Activated naive CD4-positive, alpha-beta T cell treated with Interleukin-2 at 50 U/mL for 16 hours (primary cell): ENCODE measurements around the gene FBXL17.
"Not testable (repeated sequence)": the region's sequence is repeated elsewhere in the genome, so short reads cannot be mapped to it uniquely, and the experiment has no call there.

ENCODE experiments used
- DNase-seq: peaks from one replicate; pipeline ENCODE4 v3.0.0-alpha.2; 2020

FBXL17 gene

GRCh38 chr5:108381954-108382783, at the start of gene FBXL17:
TSS of gene FBXL17 (minus strand) at chr5:108382098.
- peak; percentile 92 for DNase-seq

GRCh38 chr5:108430931-108431608, 49.2 kb upstream of the FBXL17 start:
- DNase-seq, result no peak

- DNase-seq, result no peak
These were observed 39.8 kb upstream of the FBXL17 start for GRCh38 chr5:108421713-108422112.

- no peak for DNase-seq
These were observed 38.9 kb upstream of the FBXL17 start for GRCh38 chr5:108420755-108421154.

- no peak for DNase-seq
These were observed 38.3 kb upstream of the FBXL17 start for GRCh38 chr5:108420158-108420557.

- DNase-seq, result no peak
These were observed 36.3 kb upstream of the FBXL17 start for GRCh38 chr5:108418197-108418596.

- no peak for DNase-seq
These were observed 35.3 kb upstream of the FBXL17 start for GRCh38 chr5:108417166-108417670.

GRCh38 chr5:108415726-108416125, 33.8 kb upstream of the FBXL17 start:
- no peak for DNase-seq

- DNase-seq, result no peak
These were observed 27.9 kb upstream of the FBXL17 start for GRCh38 chr5:108409786-108410185.

- DNase-seq, result not testable (repeated sequence)
These were observed 23.3 kb upstream of the FBXL17 start for GRCh38 chr5:108405201-108405600.

GRCh38 chr5:108398964-108399363, 17.1 kb upstream of the FBXL17 start:
- no peak for DNase-seq

GRCh38 chr5:108396837-108397236, 14.9 kb upstream of the FBXL17 start:
- DNase-seq, result not testable (repeated sequence)

GRCh38 chr5:108387758-108388157, 5.9 kb upstream of the FBXL17 start:
- no peak for DNase-seq

- no peak for DNase-seq
These were observed 4.6 kb upstream of the FBXL17 start for GRCh38 chr5:108386345-108387061.

- no peak for DNase-seq
These were observed 2.8 kb upstream of the FBXL17 start for GRCh38 chr5:108384741-108385140.

GRCh38 chr5:108382784-108383330, 959 bp upstream of the FBXL17 start:
- DNase-seq, result no peak

- DNase-seq, result peak; percentile 81
These were observed 446 bp downstream of the FBXL17 start for GRCh38 chr5:108381350-108381953.

- peak; percentile 55 for DNase-seq
These were observed 1.2 kb downstream of the FBXL17 start for GRCh38 chr5:108380531-108381349.

GRCh38 chr5:108379722-108380530, 2.0 kb downstream of the FBXL17 start:
- DNase-seq, result no peak

- no peak for DNase-seq
These were observed 6.1 kb downstream of the FBXL17 start for GRCh38 chr5:108375768-108376167.

GRCh38 chr5:108373426-108373825, 8.5 kb downstream of the FBXL17 start:
- DNase-seq, result no peak
